GM21526 (cell line): ENCODE measurements around the gene FAM53C.
"Not testable (repeated sequence)": the region's sequence is repeated elsewhere in the genome, so short reads cannot be mapped to it uniquely, and the experiment has no call there.

Experiments
- ATAC-seq: cut with Tn5 transposase; IDR thresholded peaks from one replicate; pipeline ENCODE4 v1.9.1; 2021; ENCODE audit warnings: moderate library complexity; ENCODE audit not compliant: unreplicated experiment, low FRiP score

Gene FAM53C

DNA sequence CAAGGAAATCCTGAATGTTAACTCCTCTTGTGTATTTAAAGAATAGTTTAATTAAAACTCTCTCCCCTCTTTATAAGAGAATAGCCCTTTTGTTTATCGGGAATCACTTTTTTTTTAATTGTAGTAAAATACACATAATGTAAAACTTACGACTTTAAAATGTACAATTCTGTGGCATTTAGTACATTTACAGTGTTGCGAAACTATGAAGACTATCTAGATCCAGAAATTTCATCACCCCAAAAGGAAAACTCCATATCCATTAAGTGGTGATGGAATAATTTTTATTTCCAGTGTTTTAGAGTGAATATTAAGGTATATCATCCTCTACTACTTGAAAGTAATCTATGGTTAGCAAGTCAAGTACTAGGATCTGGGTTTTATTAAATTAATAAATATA, 51.3 kb downstream of the FAM53C start:
- no peak for ATAC-seq

GRCh38 chr5:138389911-138390310, 51.8 kb downstream of the FAM53C start:
- not testable (repeated sequence) for ATAC-seq

- no peak for ATAC-seq
Measured at GRCh38 chr5:138391859-138392386, 53.9 kb downstream of the FAM53C start.
